Activated CD4-positive, alpha-beta T cell treated with anti-CD3 and anti-CD28 coated beads for 48 hours (primary cell): Measurements from ENCODE around the gene ELOVL6.
"Not testable (repeated sequence)": the region's sequence is repeated elsewhere in the genome, so short reads cannot be mapped to it uniquely, and the experiment has no call there.

ENCODE experiments used
- DNase-seq: peaks from one replicate; pipeline ENCODE4 v3.0.0-alpha.2; 2020

Gene ELOVL6

GRCh38 chr4:110068248-110068647, 130.2 kb downstream of the ELOVL6 start:
- DNase-seq, result no peak

- DNase-seq, result no peak
These were observed 133.5 kb downstream of the ELOVL6 start for GRCh38 chr4:110064934-110065333.

- no peak for DNase-seq
These were observed 134.1 kb downstream of the ELOVL6 start for GRCh38 chr4:110064295-110064694.

GRCh38 chr4:110062166-110062565, 136.2 kb downstream of the ELOVL6 start:
- DNase-seq, result no peak

GRCh38 chr4:110061076-110061475, 137.3 kb downstream of the ELOVL6 start:
- no peak for DNase-seq

- DNase-seq, result no peak
These were observed 138.7 kb downstream of the ELOVL6 start for GRCh38 chr4:110059556-110060191.

- DNase-seq, result no peak
These were observed 139.7 kb downstream of the ELOVL6 start for GRCh38 chr4:110058677-110059076.

- peak; percentile 17 for DNase-seq
These were observed 143.2 kb downstream of the ELOVL6 start for GRCh38 chr4:110055158-110055768.

GRCh38 chr4:110049951-110050925, 148.2 kb downstream of the ELOVL6 start:
- peak; percentile 61 for DNase-seq

- DNase-seq, result no peak
These were observed 151.8 kb downstream of the ELOVL6 start for GRCh38 chr4:110046588-110047049.

GRCh38 chr4:110042545-110043517, 155.6 kb downstream of the ELOVL6 start:
- no peak for DNase-seq

- DNase-seq, result no peak
These were observed 156.7 kb downstream of the ELOVL6 start for GRCh38 chr4:110041735-110042134.

- DNase-seq, result not testable (repeated sequence)
These were observed 159.3 kb downstream of the ELOVL6 start for GRCh38 chr4:110039164-110039563.

GRCh38 chr4:110034026-110034393, 164.4 kb downstream of the ELOVL6 start:
- no peak for DNase-seq

GRCh38 chr4:110033355-110034025, 164.9 kb downstream of the ELOVL6 start:
- no peak for DNase-seq

- no peak for DNase-seq
These were observed 165.8 kb downstream of the ELOVL6 start for GRCh38 chr4:110032603-110033002.

GRCh38 chr4:110025718-110026117, 172.7 kb downstream of the ELOVL6 start:
- DNase-seq, result no peak

GRCh38 chr4:110025056-110025455, 173.4 kb downstream of the ELOVL6 start:
- DNase-seq, result no peak

GRCh38 chr4:110022457-110022856, 176.0 kb downstream of the ELOVL6 start:
- no peak for DNase-seq

GRCh38 chr4:110020646-110021443, 177.6 kb downstream of the ELOVL6 start:
- no peak for DNase-seq

GRCh38 chr4:110020139-110020538, 178.3 kb downstream of the ELOVL6 start:
- DNase-seq, result no peak
